ENCODE measurements around the gene ZFP91. TPM values are rescaled to one million over a fixed set of nuclear protein-coding genes. Genes with fewer than 3 reads are reported as not detected.
A peak's percentile ranks its signal among the peaks of the same experiment; 100 is the strongest.

Gene ZFP91
- polyA plus RNA-seq, 3 donors, result 58.1 to 68.4 (median 58.3) TPM

- DNase-seq (ENCODE audit: extremely low read depth in 1 of 11, low read depth in 9 of 11, low spot score in 4 of 11), result no peak
Measured at GRCh38 chr11:58617976-58618557, 39.2 kb downstream of the ZFP91 start.

DNA sequence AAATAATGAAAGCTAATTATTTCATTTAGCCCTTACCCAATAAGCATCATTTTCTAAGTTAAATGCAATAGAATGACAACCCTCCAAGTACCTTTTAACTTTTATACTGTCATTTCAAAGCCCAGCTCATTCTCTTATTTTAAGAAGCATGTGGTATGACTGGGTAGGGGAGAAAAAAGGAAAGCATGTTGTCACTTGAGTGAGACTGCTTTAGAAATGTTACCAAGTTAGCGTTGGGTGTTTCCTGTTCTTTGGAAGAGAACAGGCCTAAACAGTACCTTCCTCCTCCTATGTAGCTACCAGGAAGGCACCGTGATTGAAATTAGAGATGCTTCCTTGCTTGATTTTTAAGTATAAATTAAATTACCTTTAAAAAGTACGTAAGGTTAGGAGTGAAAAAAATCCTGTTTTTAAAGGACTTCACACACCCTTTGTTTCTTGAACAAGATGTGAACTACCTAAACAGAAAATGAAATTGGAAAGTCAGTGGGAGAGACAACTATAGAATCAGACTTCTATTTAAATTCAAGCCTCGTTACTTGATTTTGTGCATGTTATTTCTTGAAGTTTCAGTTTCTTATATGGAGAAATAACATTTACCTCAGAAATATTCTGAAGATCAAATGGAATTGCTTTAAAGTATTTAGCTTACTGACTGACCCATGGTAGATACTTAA is 42.9 kb downstream of the ZFP91 start:
- no peak for DNase-seq (ENCODE audit: extremely low read depth in 1 of 11, low read depth in 9 of 11, low spot score in 4 of 11)

DNA sequence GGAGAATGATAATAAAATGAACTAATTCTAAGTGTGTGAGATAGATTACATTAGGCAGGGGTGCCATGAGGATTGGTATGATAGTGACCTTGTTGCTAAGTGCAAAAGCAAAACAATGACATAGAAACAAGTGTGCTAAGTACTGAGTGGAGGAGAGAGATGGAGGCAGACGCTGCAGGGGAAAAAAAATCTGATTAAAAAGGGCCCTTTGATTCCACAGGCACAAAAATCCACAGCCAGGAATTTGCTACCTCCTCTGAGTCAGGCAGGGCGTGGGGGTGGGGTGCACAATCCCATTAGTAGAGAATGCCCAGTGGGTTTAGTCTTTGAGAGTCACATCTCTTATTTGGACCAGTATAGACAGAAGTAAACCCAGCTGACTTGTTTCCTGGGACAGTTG is 43.5 kb downstream of the ZFP91 start, which contains the start of gene CNTF:
CNTF (plus strand) TSS at position 322 of the 400 bp plus-strand sequence. CDS start 88 bp downstream, outside the sequence.
- DNase-seq (ENCODE audit: extremely low read depth in 1 of 11, low read depth in 9 of 11, low spot score in 4 of 11), result no peak

DNA sequence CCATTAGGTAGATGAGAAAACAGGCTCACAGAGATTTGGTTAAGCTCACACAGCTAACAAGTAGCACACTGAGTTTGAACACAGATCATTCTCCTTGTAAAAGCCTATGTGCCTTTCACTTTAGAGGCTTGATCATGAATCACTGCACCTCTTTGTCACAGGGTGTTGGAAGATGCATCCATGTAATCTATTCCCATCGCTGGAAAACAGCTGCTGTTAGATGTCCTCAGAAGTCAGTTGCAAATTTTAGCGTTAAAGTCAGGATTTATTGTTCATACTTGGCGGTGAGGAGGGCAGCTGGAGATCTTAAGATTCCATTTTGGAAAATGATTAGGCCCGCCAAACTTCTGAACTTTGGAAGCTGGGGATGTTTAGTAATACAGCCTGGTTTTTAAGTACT is 46.2 kb downstream of the ZFP91 start:
- no peak for DNase-seq (ENCODE audit: extremely low read depth in 1 of 11, low read depth in 9 of 11, low spot score in 4 of 11)

- peak in 4 of 11 donors; percentile 29 to 41 (median 32) for DNase-seq (ENCODE audit: extremely low read depth in 1 of 11, low read depth in 9 of 11, low spot score in 4 of 11)
Measured at GRCh38 chr11:58625826-58626460, 47.1 kb downstream of the ZFP91 start.

DNA sequence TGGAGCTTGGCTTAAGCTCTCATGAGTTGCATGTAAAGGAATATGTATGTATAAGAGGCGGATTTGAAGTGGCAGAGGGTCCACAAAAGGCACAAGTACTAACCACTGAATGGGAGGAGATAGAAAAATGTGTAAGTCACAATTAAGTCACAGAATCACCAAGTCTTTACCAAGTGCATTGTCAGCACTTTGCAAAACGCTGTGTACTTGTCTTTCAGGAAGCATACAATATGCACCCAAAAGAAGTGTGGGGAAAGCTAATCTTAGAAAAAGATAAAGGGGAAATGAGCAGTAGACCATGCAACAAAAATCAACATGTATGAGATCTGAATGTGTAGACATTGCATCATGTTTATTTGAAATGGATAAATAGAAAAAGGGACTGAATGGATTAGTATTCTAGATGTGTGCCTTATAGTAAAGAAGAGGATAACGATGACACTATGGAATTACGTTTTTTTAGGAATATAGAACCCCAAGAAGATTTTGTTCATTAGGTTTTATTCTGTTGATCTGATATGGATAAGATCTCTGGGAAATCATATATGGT is 48.1 kb downstream of the ZFP91 start:
- DNase-seq (ENCODE audit: extremely low read depth in 1 of 11, low read depth in 9 of 11, low spot score in 4 of 11), result no peak

DNA sequence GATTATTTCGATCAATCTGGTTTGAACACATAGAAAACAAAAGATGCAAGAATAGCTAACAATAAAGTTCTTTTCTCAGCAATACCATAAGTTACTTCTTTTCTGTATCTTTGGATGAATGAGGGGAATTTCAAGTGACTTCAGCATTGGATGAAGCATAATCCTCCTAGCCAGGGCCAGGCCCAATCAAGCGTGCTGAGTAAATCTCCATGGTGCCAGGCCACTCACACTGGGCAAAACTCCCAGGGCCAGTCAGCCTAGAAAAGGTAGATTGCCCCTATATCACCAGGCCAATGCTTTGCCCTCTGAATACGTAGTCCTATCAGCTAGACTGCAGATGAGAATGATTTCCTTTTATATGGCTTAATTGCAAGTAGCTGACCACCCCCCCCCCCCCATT is 49.6 kb downstream of the ZFP91 start:
- DNase-seq (ENCODE audit: extremely low read depth in 1 of 11, low read depth in 9 of 11, low spot score in 4 of 11), result no peak

DNA sequence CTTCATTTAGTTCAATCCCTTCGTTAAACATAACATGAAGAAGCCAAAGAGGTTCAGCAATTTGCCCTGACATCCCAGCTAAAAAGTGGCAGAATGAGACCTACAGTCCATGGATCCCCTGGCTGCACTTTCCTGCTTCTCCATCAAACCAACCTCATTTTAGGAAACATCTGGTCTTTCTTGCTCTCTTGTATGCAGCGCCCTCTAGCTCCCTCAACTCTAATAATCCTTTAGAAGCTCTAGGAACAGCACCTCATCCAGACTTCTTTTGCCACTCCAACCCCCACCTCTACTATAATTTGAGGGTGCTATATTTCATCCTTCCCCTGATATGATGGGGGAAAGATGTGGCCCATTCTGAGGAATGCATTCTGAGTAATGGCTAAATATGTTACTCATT is 51.0 kb downstream of the ZFP91 start:
- DNase-seq (ENCODE audit: extremely low read depth in 1 of 11, low read depth in 9 of 11, low spot score in 4 of 11), result no peak

DNA sequence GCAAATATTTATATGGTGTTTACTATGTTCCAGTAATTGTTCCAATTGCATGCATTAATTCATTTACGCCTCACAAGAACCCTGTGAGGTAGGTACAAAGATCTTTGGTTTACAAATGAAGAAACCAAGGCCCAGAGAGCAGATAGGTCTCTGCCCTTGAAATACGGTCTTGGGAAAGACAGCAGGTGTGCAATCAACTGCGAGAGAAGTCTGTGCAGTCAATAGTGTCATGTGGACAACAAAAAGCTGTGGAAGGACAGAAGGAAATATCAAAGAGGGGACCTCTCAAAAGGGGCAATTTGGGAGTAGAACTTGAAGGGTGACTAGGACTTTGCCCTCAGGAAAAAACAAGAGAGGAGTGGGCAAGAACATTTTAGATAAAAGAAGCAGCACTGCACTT is 52.5 kb downstream of the ZFP91 start:
- no peak for DNase-seq (ENCODE audit: extremely low read depth in 1 of 11, low read depth in 9 of 11, low spot score in 4 of 11)

GRCh38 chr11:58632510-58632909 is 53.6 kb downstream of the ZFP91 start:
- DNase-seq (ENCODE audit: extremely low read depth in 1 of 11, low read depth in 9 of 11, low spot score in 4 of 11), result no peak

DNA sequence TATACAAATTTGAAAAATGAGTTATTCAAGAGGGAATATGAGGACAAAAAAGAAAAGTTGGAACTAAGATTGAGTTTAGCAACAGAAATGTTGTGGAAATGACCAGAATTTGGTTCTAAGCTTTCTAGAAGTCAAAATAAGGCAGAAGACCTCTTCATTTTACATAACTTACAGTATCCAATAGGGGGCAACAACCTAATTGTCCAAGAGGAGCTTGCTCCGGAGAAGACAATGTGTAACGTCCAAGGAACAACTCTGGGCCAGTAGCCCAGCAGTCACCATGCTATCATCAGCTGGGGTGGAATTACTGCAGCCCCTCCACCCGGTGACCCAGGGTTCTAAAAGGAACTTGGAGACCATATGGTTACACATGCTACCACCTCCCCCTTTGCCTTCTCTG is 57.7 kb downstream of the ZFP91 start:
- no peak for DNase-seq (ENCODE audit: extremely low read depth in 1 of 11, low read depth in 9 of 11, low spot score in 4 of 11)

DNA sequence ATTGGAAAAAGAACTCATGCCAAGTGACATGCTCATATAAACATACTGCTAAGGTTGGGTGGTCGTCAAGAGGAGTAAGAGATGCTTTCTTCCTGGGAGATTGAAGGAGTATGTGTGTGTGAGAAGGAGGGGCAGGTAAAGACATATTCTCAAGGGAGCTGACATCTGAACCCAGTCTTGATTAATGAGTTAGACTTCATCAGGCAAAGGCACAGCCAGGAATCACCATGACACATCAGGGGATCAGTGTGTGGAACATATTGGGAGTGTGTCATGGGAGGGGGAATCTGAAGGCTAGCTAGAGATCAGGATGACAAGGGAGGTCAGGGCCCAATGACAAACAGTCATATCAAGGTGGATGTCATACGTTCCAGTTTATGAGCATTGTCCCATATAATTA is 58.5 kb downstream of the ZFP91 start:
- DNase-seq (ENCODE audit: extremely low read depth in 1 of 11, low read depth in 9 of 11, low spot score in 4 of 11), result no peak

DNA sequence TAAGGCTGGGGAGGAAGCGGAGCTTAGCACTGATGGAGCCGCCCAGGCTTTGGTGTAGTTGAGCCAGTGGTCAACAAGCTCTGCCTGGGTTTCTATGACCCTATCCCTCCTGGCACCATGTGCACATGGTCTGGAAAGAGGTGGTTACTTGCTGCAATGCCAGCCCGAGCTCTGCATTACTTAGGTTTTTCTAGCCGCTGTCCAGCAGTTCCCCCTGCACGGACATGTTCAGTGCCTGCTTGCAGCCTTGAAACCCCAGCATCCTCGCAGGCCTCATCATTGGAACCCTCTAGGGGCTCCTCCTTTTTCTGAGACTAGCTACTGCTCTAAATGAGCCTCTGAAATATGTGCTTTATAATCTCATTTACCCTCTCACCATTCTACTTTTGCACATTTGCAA is 60.2 kb downstream of the ZFP91 start:
- DNase-seq (ENCODE audit: extremely low read depth in 1 of 11, low read depth in 9 of 11, low spot score in 4 of 11), result no peak

GRCh38 chr11:58639669-58640068 is 60.8 kb downstream of the ZFP91 start:
- no peak for DNase-seq (ENCODE audit: extremely low read depth in 1 of 11, low read depth in 9 of 11, low spot score in 4 of 11)

DNA sequence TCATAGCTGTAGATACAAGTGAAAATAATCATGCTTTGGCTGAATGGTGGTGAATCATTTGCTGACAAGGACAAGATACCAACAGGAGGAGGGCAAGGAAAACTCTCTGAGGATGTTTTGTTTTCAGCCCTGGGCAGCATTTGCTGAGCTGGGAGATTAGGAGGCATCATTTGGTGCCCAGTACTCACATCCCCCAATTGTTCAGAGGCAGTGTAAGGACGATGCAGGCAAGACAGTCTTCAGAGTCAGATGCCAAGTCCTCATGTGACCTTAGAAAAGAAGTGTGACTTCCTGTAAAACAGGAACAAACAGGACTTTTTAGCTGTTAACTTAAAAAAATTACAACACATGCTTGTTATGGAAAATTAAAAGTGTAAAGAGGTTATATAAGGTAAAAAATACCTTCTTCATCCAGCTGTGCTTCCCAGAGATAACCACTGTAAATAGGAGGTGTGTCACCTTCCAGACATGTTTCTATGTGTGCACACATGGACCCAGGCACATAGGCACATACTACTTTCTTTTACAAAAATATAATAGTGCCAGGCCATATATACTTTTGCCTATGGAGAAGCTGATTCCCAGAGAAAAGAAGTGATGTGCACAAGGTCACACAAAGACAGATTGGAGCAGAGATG is 61.6 kb downstream of the ZFP91 start:
- DNase-seq (ENCODE audit: extremely low read depth in 1 of 11, low read depth in 9 of 11, low spot score in 4 of 11), result no peak

DNA sequence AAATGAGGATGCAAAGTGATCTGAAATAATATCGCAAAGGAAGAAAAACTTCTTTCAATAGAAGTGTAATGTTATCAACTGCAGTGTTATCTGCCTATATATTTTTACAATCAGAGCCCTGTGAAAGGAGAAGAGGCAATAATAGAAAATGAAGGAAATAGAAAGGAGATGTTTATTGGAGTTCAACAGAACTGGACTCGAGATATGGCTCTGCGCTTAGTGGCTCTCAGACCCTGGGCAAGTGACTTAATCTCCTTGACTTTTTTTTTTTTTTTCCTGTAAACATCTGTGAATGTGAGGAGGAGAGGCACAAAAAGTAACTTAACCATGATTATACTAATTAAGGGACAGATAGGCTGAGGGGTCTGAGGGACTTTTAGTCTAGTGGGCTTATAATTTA is 62.5 kb downstream of the ZFP91 start:
- DNase-seq (ENCODE audit: extremely low read depth in 1 of 11, low read depth in 9 of 11, low spot score in 4 of 11), result no peak

GRCh38 chr11:58641803-58642581 is 63.1 kb downstream of the ZFP91 start:
- no peak for DNase-seq (ENCODE audit: extremely low read depth in 1 of 11, low read depth in 9 of 11, low spot score in 4 of 11)

DNA sequence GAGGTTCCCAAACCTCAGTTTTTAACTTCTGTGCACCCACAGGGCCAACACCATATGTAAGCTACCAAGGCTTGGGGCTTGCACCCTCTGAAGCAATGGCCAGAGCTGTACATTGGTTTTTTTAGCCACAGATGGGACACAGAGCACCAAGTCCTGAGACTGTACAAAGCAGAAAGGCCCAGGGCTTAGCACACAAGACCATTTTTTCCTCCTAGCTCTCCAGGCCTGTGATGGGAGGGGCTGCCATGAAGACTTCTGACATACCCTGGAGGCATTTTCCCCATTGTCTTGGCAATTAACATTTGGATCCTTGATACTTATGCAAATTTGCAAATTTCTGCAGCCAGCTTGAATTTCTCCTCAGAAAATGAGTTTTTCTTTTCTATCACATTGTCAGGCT is 67.0 kb downstream of the ZFP91 start:
- DNase-seq (ENCODE audit: extremely low read depth in 1 of 11, low read depth in 9 of 11, low spot score in 4 of 11), result no peak

DNA sequence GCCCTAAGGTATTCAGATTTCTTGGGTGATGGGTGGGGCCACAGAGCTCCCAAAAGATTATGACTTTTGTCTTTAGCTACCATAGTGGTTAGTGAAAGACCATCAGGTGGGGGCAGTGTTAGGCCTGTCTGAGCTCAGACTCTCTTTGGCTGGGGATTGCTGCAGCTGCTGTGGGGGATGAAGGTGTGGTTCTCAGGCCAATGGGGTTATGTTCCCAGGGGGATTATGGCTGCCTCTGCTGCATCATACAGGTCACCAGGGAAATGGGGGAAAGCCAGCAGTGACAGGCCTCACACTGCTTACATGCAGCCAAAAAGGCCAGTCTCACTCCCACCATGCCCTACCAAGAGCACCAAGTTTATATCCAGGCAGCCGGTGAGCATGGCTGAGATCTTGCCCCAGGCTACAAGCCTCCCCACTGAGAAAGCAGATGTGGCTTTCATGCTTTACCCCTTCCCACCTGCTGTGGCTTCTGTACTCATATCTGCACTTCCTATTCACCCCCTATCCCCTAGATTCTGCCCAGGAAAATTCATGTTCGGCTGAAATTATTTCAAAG is 68.4 kb downstream of the ZFP91 start:
- DNase-seq (ENCODE audit: extremely low read depth in 1 of 11, low read depth in 9 of 11, low spot score in 4 of 11), result no peak

Measured in renal cortex interstitium (tissue), 11 donors.